Right ventricle myocardium inferior (tissue), 1 donor: ENCODE results near the gene IMPA2. TPM values are rescaled to one million over a fixed set of nuclear protein-coding genes. Genes with fewer than 3 reads are reported as not detected.
A peak's percentile ranks its signal among the peaks of the same experiment; 100 is the strongest.
"Not testable (repeated sequence)": the region's sequence is repeated elsewhere in the genome, so short reads cannot be mapped to it uniquely, and the experiment has no call there.

ENCODE experiments used
- ATAC-seq: fragments of 200-7000 bp; cut with Tn5 transposase; one replicate; pipeline ENCODE4 v1.9.1; 2020; ENCODE audit warnings: mild to moderate bottlenecking, moderate library complexity
- DNase-seq: peaks from one replicate; pipeline ENCODE4 v3.0.0; 2021; ENCODE audit errors: missing footprints
- intact Hi-C: fragments of 100-400 bp; cut with DNase I; formaldehyde crosslinking; loops from one replicate; pipeline ENCODE4 v1.11.0; 2022
- total RNA-seq: library from RNA; stranded (reverse); fragmentation: NEBNext Ultra II Directional; extraction: Animal tissue kit (Norgen Biotek cat#: 25700); gene quantifications from one replicate; pipeline ENCODE4 v1.2.1, GENCODE V29; 2021
- donor health status: DM: no; HTN: yes; CAD: no; lungs with severe emphysema.

The IMPA2 gene
- total RNA-seq, 1 donor from 2014 or later = 82.8 TPM

DNA sequence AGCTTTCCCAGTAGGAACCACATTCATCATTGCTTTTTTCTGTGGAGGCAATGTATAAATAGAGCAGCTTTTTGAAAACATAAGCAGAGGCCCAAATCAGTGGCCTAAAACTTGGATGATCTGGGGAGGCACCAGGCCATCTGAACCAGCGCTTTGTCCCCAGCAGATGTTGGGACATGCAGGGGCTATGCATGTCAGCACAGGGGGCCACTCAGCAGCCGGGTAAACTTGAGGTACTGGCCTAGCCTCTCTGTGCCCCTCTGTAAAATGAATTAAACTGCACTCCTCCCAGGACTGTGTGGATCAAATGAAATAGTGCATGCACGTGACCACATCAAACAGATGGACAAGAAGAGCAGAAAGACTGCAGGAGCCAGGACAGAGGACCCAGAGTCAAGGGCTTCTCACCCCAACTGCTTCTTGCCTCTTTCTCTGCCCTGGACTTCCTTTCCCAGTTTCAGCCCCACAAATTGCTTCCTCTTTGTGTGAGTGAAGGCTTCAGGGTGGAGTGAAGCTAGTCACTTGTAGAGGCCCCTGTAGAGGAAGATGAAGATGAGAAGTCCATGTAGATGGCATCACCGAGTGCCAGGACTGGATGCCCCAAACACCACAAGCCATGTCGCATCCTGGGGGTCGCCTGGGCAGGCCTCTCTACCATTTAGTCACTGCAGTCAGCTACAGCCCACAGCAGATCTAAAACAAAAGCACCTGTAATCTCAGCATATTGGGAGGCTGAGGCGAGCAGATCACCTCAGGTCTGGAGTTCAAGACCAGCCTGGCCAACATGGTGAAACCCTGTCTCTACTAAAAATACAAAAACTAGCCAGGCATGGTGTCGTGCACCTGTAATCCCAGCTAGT, 53.2 kb downstream of the IMPA2 start:
- intact Hi-C loops = no loop called here
- no peak for ATAC-seq
- no peak for DNase-seq

DNA sequence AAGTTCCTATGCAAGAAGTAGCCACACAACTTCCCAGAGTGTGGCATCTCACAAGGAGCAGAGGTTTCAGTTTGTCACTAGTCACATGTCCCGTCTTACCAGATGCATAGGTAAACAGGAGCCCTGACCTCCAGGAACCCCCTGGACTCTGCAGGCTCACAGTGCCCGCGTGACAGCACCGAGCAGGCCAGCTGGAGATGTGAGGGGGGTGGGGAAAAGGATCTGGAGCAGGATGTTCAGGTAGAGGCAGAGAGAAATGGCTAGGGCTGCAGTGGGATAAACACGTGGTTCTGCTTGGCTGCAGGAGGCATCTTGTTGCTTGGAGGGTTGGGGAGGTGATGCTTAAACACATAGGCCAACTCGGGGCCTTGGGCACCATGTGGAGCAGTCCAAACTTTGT, 54.2 kb downstream of the IMPA2 start:
- ATAC-seq (no peak), DNase-seq (no peak)
- intact Hi-C loops = no loop called here

DNA sequence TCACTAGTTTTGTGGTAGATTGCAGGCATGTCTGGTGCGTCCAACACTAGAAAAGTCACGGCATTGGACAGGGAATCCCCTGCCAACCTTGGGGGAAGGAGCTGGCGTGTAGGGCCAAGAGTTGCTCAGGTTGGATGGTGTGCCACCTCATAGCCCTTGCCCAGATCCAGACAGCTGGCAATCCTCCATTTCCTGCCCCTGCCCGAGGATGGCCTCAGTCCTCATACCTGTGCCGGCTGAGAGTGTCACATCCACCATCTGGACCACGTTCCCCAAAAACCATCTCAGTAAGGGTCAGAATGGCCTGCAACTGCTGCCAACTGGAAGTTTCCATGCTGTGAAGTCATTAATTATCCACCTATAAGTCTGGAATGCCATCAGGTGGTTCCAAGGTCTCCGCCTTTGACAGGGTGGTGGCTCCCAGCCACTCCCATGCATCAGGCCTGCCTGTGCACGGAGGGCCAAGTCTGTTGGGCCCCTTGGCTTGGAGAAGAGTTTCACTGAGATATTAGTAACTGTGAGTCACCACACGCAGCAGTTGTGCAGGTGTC, 55.0 kb downstream of the IMPA2 start:
- ATAC-seq = no peak
- DNase-seq = no peak
- intact Hi-C loops = no loop called here

DNA sequence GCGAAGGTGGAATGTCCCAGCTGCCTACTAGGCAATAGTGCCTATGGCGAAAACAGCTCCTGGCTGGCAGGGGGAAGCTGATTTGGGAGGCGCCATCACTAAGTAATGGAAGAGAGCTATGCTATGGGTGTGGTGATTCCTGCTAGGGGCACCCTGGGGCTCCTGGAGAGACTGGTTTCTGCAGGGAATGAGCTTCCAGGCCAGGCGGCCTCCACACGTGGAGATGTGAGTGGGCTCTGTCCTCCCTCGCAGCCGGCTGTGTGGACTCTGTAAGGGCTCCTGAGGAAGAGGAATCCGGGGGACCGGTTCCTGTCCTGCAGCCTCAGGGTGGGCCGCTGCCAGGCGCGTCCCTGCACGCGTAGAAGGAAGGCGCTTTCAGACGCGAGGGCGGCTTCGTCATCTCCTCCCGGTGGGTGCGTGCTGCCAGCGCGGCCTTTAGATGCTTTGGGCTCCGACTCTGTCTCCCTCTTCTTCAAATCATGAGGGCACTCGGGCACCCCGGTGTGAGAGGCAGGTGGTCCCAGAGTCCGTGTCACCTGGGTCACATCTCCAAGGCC, 56.9 kb downstream of the IMPA2 start:
- intact Hi-C loops = loop anchor here (2.0 kb wide), 3 partner anchors 39 to 305 kb away; no protein-coding TSS in a partner anchor
- ATAC-seq (peak; percentile 18), DNase-seq (no peak)

DNA sequence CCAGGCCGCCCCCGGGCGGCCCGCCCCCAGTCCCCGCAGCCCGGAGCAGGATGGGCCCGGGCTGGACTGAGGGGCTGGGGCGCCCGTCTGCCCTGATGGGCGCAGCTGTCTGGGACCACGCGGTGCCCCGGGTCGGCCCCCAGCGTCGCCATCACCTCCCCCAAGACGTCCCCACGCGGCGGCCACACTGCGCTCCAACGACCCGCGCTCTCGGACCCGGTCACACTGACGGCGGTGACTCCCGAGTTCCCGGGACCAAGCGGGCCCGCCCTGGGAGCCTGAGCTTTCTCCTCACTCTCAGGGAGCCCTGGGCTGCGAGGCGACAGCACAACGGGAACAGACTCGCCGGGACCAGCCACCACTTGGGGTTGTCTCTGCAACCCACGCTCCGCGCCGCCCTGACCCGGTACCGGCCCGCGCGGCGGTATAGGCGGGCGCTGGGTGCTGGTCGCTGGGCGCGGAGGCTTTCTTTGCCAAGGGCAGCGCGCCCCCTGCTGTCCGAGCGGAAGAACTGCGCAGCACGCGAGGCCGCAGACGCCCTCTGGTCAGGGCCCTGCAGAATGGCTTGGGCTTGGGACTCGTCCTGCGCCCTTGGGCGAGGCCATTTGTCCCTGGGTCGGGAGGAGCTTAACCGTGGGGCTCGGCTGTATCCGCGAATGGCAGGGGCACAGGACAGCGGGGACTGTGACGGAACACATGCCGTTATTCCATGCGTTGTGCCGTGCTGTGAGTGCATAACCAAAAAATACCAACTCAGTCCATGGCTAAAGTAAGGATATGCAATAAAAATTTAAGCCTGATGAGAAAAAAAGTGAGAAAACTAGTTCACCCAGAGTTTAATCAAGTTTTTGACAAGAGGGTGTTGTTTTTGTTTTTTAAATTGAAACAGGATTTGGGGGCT, 57.6 kb downstream of the IMPA2 start:
- intact Hi-C loops = loop anchor here (2.0 kb wide), 3 partner anchors 40 to 306 kb away; no protein-coding TSS in a partner anchor
- ATAC-seq = peak; percentile 97
- peak; percentile 92 for DNase-seq

DNA sequence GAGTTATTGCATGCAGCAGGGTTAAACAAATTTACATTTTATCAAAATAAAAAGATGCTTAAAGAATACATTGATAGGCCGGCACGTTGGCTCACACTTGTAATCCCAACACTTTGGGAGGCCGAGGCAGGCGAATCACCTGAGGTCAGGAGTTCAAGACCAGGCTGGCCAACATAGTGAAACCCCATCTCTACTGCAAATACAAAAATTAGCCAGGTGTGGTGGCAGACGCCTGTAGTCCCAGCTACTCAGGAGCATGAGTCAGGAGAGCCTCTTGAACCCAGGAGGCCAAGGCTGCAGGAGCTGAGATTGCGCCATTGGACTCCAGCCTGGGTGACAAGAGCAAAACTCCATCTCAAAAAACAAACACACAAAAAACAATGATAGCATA, 58.2 kb downstream of the IMPA2 start:
- intact Hi-C loops = loop anchor here (2.0 kb wide), 3 partner anchors 41 to 307 kb away; no protein-coding TSS in a partner anchor
- ATAC-seq, DNase-seq: not testable (repeated sequence)

DNA sequence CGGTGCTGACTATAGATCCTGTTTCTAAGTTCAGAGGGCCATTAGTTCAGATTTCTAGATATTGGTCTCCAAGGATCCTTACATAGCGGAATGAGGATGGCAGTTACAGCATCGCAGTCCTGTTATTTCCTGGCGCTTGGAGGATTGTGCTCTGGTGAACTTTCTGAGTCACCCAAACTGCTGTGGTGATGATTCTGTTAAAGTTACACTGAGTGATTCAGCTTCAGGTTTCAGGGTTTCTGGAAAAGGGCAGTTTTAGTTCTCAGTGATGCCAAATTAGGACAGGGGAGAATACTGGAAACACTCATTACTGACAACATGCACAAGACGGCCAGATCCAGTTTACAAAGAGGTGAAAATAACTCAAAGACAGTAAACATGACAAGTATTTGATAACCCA, 60.3 kb downstream of the IMPA2 start:
- intact Hi-C loops = no loop called here
- no peak for DNase-seq
- ATAC-seq = no peak

DNA sequence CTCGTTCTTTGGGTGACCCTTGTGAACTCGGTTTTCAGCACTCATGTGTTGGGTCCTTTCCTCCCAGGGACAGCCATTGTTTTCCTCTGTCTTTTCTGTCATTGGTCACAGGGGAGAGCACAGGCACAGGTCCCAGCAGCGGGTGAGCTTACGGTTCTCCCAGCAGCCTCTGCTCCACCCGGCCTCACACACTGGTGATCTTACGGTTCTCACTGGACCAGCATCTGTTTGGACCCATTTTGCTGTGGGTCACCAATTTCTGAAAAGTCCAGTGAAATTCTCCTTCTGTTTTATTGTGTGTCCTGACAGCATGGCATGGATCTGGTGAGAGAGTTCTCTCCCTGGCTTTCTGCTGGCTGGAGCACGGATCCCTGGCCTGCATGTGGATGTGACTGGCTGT, 62.5 kb downstream of the IMPA2 start:
- ATAC-seq = no peak
- intact Hi-C loops = no loop called here
- DNase-seq = no peak

DNA sequence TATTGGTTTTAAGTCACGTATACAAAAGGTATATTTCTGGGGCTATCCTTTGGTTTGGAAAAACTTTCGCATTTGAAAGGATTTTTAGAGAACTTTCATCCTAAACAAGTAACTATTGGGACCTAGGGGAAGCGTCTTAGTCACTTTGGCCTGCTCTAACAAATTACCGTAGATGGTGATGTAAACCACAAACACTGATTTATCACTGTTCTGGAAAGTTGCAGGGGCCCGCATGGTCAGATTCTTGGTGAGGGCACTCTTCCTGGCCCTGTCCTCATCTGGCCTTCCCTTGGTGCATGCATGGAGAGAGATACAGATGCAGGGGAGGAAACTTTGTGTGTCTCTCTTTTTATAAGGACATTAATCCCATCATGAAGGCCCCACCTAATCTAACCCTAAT, 63.3 kb downstream of the IMPA2 start:
- intact Hi-C loops = no loop called here
- DNase-seq (no peak), ATAC-seq (no peak)

DNA sequence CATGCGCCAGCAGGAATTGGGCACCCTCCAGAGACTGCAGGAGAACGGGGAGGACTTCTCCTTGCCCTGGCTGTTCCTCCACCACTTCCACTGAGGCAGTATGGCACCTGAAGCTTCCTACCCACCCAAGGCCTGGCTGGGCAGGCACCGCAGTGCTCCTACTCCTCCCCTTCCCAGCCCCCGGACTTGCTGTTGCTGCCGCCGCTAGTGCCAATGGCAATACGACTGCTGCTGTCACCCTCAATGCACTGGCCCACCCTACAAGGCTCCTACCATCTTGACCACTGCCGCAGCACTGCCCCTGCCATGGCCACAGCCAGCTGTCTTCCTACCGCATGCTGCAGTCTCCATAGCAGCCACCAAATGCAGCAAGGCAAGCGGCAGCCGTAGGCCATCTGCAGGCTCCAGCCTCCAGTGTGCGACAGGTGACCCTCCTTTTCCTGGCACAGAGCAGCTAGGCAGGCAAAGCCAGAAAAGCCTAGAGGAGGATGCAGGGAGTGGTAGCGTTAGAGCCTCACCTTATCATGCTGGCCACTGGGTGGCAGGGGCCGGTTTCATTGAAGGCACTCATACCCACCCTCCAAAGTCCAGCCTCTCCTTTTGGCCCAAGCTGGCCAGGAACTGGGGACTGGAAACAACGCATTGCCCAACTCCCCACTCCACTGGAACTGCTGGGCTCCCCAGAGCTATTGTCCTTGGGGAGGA, 64.9 kb downstream of the IMPA2 start:
- intact Hi-C loops = no loop called here
- no peak for DNase-seq
- no peak for ATAC-seq

DNA sequence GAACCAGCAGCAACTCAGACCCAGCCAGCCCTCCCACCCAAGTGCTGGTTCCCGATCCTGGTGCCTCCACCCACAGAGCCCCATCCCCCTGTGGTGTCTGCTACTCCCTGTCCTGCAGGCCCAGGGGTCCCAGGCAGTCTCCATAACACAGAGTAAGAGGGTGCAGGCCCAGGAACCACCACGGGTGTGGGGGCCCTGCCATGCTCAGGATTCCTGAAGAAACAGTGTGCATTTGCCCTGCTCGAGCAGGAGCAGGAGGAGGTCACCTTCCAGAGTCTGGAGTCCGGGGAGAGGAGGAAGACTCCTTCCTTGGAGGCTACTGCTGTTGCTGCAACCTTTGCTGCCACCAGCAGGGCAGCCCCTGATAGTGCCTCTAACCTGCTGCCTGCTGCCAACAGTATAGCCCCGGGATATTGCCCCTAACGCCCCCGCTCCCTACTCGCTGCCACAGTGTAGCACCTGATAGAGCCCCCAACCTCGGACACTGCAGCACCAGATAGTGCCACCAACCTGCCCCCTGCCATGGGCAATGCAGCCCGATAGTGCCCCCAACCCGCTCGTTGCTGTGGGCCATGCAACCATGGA, 65.5 kb downstream of the IMPA2 start:
- ATAC-seq (no peak), DNase-seq (no peak)
- intact Hi-C loops = no loop called here

DNA sequence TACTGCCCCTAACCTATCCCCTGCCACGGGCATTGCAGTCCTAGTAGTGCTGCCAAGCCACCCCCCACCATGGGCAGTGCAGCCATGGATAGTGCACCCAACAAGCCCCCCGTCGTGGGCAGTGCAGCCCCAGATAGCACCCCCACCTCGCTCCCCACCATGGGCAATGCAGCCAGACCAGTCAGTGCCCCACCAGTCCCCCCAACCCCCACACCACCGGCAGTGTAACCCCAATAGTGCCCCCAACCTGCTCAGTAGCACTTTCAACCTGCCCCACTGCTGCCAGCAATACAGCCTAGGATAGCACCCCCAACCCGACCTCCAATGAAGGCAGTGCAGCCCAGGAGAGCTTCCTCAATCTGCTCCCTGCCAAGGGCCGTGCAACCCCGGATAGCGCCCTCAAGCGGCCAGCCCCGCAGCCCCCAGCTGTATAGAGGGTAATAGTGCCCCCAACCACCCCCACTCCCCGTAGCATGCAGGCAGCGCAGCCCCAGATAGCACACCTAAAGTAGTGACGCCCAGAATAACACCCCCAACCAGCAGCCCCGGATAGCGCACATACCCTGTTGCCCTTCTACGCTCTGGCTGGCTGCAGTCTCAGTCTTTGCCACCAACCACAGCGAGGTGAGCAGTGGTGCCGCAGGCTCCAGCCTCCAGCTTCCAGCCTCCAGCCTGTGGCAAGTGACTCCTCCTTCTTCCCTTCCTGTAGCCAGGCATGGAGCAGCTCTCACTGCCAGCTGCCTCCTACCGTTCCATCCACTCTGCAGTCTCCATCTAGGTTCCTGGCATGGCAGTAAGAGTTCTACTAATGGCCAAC, 66.9 kb downstream of the IMPA2 start:
- DNase-seq = no peak
- intact Hi-C loops = no loop called here
- no peak for ATAC-seq

DNA sequence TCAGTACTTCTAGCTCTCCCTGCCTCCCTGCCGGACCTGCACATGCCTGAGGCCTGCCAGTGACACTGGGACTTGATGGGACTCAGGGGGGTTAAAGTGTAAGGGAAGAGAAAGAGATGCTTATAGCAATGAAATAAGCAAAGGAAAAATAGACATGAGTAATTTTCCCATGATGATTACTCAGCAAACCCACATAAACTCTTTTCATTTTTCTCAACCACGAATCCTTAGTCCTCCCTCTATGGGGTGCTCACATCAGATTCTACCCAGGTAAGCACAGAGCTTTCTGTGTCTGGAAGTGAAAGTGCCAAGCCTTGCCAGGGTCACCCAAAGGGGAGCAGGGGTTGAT, 67.5 kb downstream of the IMPA2 start:
- intact Hi-C loops = no loop called here
- ATAC-seq (no peak), DNase-seq (no peak)

DNA sequence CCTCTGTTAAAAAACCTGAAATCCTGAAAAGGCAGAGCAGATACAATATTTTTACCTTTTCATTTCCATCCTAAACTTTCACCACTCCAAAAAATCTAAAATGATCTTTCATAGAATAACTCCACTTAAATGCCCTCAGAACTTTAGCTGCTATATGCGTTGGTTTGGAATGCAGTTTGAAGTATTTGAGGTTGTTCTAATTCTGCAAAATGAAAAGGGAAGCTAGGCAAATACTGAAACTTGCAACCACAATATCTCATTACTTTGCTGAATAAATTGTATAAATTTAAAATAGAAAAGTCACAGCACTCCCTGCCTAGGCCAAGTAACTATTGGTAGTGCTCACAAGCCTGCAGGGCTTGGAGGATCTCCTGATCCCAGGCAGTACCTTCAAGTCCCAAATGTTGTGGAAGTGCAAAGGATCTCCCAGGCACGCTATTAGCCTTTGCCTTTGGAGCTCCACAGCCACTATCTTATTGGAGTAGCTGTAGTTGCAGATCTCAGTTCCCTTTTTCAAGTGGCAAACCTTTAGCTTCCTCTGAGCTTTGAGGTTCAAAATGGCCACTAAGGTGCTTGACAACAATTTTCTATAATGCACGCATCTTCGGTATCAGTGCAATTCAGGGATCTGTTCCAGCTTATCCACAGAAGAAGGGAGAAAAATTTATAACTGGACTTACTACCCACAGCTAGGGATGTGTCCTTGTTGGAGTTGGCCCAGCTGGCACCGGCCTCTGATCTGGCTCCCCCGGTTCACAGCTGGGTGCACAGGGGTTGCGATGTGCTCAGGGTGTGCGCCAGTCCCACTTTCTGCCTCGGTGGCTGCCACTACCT, 68.9 kb downstream of the IMPA2 start:
- no peak for DNase-seq
- intact Hi-C loops = no loop called here
- ATAC-seq = no peak

DNA sequence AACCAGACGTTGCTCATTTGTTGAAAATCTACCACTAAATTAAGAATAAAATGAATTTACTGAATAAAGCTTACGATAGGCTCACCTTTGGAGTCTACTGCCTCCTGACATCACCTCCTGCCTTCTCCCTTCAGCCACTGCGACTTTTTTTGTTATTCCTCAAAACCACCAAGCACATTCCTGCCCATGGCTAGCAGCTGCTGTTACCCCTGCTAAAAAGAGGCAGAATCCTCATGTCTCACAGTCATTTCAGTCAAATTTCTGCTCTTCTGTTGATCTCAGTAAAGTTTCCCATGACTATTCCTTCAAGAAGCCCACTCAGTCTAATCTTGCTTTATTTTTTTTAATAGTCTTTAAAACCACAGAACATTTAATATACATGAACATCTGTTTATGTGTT, 71.6 kb downstream of the IMPA2 start:
- intact Hi-C loops = no loop called here
- no peak for DNase-seq
- ATAC-seq = no peak

DNA sequence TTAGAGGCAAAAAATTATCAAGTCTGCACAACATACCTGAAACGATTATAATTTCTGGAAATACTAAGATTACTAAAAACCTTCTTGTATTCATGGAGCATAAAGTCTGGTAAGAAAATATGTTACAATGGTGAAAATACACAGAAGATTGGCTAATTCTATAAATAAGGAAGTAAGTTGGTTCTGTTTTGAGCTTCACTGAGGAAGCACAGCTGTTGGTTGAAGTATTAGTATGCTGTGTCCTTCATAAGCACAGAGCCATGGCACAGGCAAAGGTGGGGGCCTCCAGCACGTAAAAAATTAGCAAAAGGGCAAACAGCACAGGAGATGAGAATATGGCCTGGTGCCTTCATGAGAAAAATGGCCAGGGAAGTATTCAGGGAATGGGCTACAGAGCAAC, 72.0 kb downstream of the IMPA2 start:
- intact Hi-C loops = no loop called here
- ATAC-seq = no peak

More for the DNA sequence above, 72.0 kb downstream of the IMPA2 start:
- DNase-seq = no peak
